ENCODE data around the gene KRT5.

The KRT5 gene

DNA sequence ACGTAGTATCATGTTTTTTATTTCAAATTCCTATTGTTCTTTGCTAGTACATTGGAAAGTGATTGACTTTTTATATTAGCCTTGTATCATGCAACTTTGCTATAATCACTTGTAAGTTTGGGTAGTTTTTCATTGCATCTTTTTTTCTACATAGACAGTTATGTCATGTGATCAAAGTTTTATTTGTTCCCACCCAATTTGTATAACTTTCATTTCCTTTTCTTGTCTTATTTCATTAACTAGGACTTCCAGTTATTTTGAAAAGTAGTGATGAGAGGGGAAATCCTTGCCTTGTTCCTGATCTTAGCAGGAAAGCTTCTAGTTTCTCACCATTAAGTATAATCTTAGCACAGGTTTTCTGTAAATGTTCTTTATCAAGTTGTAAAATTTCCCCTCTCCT lies 17.3 kb downstream of the KRT5 start:
- TF ChIP-seq CEBPB (IDR thresholded peaks at IDR 0.05) (no peak), CREB1 (IDR thresholded peaks at IDR 0.05; ENCODE audit: low read depth) (no peak), TCF12 (IDR thresholded peaks at IDR 0.05; ENCODE audit: low read depth) (no peak), RAD21 (IDR thresholded peaks at IDR 0.05; ENCODE audit: low read depth) (no peak), TEAD4 (IDR thresholded peaks at IDR 0.05) (no peak), TAF1 (IDR thresholded peaks at IDR 0.05; ENCODE audit: low read depth) (no peak), FOXM1 (IDR thresholded peaks at IDR 0.05; ENCODE audit: borderline replicate concordance, low read depth) (no peak), ZBTB7A (IDR thresholded peaks at IDR 0.05; ENCODE audit: low read depth) (no peak), NFIC (IDR thresholded peaks at IDR 0.05) (no peak), YY1 (IDR thresholded peaks at IDR 0.05; ENCODE audit: low read depth) (no peak), EGR1 (IDR thresholded peaks at IDR 0.05) (no peak), EP300 (IDR thresholded peaks at IDR 0.05; ENCODE audit: borderline replicate concordance) (no peak)
- TF ChIP-seq, protein P1, sequence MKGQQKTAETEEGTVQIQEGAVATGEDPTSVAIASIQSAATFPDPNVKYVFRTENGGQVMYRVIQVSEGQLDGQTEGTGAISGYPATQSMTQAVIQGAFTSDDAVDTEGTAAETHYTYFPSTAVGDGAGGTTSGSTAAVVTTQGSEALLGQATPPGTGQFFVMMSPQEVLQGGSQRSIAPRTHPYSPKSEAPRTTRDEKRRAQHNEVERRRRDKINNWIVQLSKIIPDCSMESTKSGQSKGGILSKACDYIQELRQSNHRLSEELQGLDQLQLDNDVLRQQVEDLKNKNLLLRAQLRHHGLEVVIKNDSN (IDR thresholded peaks at IDR 0.05): no peak
- TF ChIP-seq, protein P2, sequence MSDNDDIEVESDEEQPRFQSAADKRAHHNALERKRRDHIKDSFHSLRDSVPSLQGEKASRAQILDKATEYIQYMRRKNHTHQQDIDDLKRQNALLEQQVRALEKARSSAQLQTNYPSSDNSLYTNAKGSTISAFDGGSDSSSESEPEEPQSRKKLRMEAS (IDR thresholded peaks at IDR 0.05): no peak
- TF ChIP-seq, protein P3, sequence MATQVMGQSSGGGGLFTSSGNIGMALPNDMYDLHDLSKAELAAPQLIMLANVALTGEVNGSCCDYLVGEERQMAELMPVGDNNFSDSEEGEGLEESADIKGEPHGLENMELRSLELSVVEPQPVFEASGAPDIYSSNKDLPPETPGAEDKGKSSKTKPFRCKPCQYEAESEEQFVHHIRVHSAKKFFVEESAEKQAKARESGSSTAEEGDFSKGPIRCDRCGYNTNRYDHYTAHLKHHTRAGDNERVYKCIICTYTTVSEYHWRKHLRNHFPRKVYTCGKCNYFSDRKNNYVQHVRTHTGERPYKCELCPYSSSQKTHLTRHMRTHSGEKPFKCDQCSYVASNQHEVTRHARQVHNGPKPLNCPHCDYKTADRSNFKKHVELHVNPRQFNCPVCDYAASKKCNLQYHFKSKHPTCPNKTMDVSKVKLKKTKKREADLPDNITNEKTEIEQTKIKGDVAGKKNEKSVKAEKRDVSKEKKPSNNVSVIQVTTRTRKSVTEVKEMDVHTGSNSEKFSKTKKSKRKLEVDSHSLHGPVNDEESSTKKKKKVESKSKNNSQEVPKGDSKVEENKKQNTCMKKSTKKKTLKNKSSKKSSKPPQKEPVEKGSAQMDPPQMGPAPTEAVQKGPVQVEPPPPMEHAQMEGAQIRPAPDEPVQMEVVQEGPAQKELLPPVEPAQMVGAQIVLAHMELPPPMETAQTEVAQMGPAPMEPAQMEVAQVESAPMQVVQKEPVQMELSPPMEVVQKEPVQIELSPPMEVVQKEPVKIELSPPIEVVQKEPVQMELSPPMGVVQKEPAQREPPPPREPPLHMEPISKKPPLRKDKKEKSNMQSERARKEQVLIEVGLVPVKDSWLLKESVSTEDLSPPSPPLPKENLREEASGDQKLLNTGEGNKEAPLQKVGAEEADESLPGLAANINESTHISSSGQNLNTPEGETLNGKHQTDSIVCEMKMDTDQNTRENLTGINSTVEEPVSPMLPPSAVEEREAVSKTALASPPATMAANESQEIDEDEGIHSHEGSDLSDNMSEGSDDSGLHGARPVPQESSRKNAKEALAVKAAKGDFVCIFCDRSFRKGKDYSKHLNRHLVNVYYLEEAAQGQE (IDR thresholded peaks at IDR 0.05; ENCODE audit: low read depth): no peak

DNA sequence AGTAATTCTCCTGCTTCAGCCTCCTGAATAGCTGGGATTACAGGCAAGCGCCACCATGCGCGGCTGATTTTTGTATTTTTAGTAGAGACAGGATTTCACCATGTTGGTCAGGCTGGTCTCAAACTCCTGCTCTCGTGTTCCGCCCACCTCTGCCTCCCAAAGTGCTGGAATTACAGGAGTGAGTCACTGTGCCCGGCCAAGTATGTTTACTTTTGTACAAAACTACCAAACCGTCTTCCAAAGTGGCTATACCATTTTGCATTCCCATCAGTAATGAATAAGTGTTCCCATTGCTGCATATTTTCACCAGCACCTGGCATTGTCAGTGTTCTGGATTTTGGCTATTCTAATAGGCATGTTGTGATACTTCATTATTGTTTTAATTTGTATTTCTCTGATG lies 18.7 kb downstream of the KRT5 start:
- TF ChIP-seq TAF1 (IDR thresholded peaks at IDR 0.05; ENCODE audit: low read depth): no peak
- no peak for TF ChIP-seq FOXM1 (IDR thresholded peaks at IDR 0.05; ENCODE audit: borderline replicate concordance, low read depth)
- no peak for TF ChIP-seq TEAD4 (IDR thresholded peaks at IDR 0.05)

DNA sequence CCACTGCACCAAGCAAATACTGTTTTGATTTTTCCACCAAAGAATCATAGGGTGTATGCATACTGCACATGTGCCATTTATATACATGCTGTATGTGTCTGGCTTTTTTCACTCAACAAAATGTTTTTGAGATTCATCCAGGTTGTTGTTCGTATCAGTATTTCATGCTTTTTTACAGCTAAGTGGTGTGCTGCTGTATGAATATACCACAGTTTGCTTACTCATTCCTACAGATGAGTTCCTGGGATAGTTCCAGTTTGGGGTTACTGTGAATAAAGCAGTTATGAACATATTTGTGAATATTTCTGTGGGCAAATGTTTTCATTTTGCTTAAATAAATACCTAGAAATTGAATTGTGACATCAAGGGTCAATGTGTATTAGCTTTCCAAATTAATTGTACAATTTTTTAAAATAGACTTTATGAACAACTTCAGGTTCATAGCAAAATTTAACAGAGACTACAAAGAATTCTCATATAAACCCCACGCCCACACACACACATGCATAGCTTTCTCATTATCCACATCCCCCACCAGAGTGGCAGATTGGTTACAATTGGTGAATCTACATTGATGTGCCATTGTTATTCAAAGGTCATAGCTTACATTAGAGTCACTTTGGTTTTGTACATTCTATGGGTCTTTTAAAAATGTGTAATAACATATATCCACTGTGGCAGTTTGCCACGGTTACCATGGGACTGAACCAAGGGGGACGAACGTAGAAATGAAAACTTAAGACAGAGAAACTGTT lies 20.2 kb downstream of the KRT5 start:
- no peak for TF ChIP-seq TCF12 (IDR thresholded peaks at IDR 0.05; ENCODE audit: low read depth)
- no peak for TF ChIP-seq NFIC (IDR thresholded peaks at IDR 0.05)
- no peak for TF ChIP-seq TAF1 (IDR thresholded peaks at IDR 0.05; ENCODE audit: low read depth)
- TF ChIP-seq EP300 (IDR thresholded peaks at IDR 0.05; ENCODE audit: borderline replicate concordance): no peak

DNA sequence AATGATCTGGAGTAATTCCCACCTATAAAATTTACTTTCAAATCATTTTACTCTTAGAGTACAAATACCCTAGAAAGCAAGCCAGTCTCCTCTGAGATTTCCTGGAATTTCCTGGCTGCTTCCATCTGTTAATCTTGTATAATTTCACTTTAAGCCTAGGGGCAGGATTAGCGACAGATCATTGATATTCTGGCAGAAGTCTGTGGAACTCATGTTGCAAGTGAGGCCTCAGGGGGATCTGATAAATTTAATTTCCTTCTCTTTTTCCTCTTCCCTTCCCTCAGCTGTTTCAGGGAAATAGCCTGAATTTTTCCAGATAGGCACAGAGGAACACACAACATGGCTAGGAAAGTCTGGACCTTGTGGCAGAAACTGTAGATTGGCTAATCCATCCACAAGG lies 21.2 kb downstream of the KRT5 start:
- TF ChIP-seq, protein P2 (IDR thresholded peaks at IDR 0.05): no peak
- TF ChIP-seq ZBTB7A (IDR thresholded peaks at IDR 0.05; ENCODE audit: low read depth) (no peak), EGR1 (IDR thresholded peaks at IDR 0.05) (no peak), CREB1 (IDR thresholded peaks at IDR 0.05; ENCODE audit: low read depth) (no peak), NFIC (IDR thresholded peaks at IDR 0.05) (no peak), TAF1 (IDR thresholded peaks at IDR 0.05; ENCODE audit: low read depth) (no peak), TEAD4 (IDR thresholded peaks at IDR 0.05) (no peak), CEBPB (IDR thresholded peaks at IDR 0.05) (no peak), TCF12 (IDR thresholded peaks at IDR 0.05; ENCODE audit: low read depth) (no peak)
- TF ChIP-seq, protein P3 (IDR thresholded peaks at IDR 0.05; ENCODE audit: low read depth): no peak

DNA sequence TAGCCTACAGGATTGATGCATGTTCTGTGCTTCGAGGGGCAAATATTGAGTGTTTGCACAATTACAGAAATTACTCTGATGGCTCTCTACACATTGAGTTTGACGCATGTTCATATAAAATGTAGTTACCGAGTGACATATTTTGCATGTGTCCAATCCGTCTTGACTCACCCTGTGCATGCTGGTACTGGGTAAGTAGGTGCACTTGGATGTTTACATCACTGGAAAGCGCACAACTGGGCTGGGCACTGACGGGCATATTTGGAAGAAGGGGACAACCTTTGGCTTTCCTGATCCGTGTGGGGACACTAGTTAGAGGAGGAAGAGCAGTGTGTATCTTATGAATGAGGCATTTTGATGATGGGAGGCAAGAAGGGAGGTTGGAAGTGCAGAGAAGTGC lies 22.2 kb downstream of the KRT5 start:
- TF ChIP-seq, protein P3 (IDR thresholded peaks at IDR 0.05; ENCODE audit: low read depth): no peak

Data from Ishikawa (cell line).